Stimulated activated CD8-positive, alpha-beta memory T cell treated with anti-CD3 and anti-CD28 coated beads, Interleukin-12 subunit alpha, Interleukin-12 subunit beta, amount 100 ng/mL, for 1 hour (primary cell): ENCODE data around the gene SH3GL1.
A peak's percentile ranks its signal among the peaks of the same experiment; 100 is the strongest.

Experiments
- DNase-seq: peaks from one replicate; pipeline ENCODE4 v3.0.0-alpha.2; 2020; ENCODE audit warnings: low read depth

SH3GL1 gene

GRCh38 chr19:4375164-4376027 is 25.0 kb downstream of the SH3GL1 start:
- no peak for DNase-seq

- no peak for DNase-seq
Measured at GRCh38 chr19:4374498-4375163, 25.7 kb downstream of the SH3GL1 start.

GRCh38 chr19:4373601-4374497 is 26.5 kb downstream of the SH3GL1 start:
- no peak for DNase-seq

- no peak for DNase-seq
Measured at GRCh38 chr19:4373013-4373367, 27.4 kb downstream of the SH3GL1 start.

- no peak for DNase-seq
Measured at GRCh38 chr19:4372165-4373012, 28.0 kb downstream of the SH3GL1 start.

- no peak for DNase-seq
Measured at GRCh38 chr19:4371247-4372164, 28.8 kb downstream of the SH3GL1 start.

GRCh38 chr19:4370418-4371041 is 29.8 kb downstream of the SH3GL1 start:
- no peak for DNase-seq

- peak; percentile 64 for DNase-seq
Measured at GRCh38 chr19:4369888-4370260, 30.5 kb downstream of the SH3GL1 start.

GRCh38 chr19:4369109-4369887 is 31.0 kb downstream of the SH3GL1 start:
- DNase-seq, result peak; percentile 28

- no peak for DNase-seq
Measured at GRCh38 chr19:4368128-4368820, 32.1 kb downstream of the SH3GL1 start.

- no peak for DNase-seq
Measured at GRCh38 chr19:4367781-4368127, 32.6 kb downstream of the SH3GL1 start.

GRCh38 chr19:4367336-4367723 is 33.0 kb downstream of the SH3GL1 start:
- DNase-seq, result no peak

- DNase-seq, result no peak
Measured at GRCh38 chr19:4366666-4367335, 33.5 kb downstream of the SH3GL1 start.

GRCh38 chr19:4365791-4366665 is 34.3 kb downstream of the SH3GL1 start:
- DNase-seq, result no peak

GRCh38 chr19:4365341-4365740 is 35.0 kb downstream of the SH3GL1 start:
- DNase-seq, result no peak

GRCh38 chr19:4363571-4364304 is 36.6 kb downstream of the SH3GL1 start:
- no peak for DNase-seq
